AG09309 (cell line): ENCODE results near the gene PRRT1.

ENCODE experiments used
- DNase-seq: peaks from one replicate; pipeline ENCODE4 v3.0.0-alpha.2; 2010; ENCODE audit warnings: low read depth
- H3K4me3 ChIP-seq: 2 replicates; pipeline ENCODE4 v1.5.1; 2011; ENCODE audit warnings: mild to moderate bottlenecking, low read depth, low read length, moderate library complexity; ENCODE audit not compliant: control insufficient read depth
- TF ChIP-seq, protein P1 (sequence below): IDR thresholded peaks from 2 replicates; pipeline ENCODE4 v1.5.1; 2011; ENCODE audit warnings: mild to moderate bottlenecking, low read depth, low read length, inconsistent platforms; ENCODE audit not compliant: insufficient read depth, control insufficient read depth; ENCODE audit errors: missing control alignments

The PRRT1 gene

DNA sequence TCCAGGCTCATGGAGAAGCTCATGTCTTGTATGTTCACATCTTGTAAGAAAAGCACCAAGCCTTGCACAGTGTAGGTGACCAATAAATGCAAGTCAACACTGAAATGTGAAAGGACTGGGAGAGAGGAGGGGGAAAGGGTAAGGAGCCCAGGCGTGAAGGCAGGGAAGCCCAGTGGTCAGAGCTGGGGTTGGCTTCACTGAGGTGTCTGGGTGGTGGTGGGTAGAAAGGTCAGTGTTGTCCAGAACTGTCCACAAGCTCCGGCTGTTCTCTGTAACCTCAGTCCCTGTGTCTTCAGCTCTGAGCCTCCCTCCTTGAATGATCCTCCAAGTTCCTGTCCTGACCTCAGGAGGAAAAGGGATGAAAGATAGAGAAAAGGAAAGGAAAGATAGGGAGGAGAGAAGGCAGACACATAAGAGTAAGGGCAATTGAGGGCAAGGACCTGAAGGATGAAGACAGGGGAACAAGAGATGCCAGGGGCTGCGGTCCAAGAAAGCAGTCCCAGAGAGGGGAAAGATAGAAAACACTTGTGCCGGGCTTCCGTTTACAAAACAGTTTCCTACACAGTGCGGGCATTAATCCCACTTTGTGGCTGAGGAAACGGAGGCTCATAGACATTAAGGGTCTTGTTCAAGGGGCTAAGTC, 40.2 kb downstream of the PRRT1 start:
- TF ChIP-seq, protein P1, sequence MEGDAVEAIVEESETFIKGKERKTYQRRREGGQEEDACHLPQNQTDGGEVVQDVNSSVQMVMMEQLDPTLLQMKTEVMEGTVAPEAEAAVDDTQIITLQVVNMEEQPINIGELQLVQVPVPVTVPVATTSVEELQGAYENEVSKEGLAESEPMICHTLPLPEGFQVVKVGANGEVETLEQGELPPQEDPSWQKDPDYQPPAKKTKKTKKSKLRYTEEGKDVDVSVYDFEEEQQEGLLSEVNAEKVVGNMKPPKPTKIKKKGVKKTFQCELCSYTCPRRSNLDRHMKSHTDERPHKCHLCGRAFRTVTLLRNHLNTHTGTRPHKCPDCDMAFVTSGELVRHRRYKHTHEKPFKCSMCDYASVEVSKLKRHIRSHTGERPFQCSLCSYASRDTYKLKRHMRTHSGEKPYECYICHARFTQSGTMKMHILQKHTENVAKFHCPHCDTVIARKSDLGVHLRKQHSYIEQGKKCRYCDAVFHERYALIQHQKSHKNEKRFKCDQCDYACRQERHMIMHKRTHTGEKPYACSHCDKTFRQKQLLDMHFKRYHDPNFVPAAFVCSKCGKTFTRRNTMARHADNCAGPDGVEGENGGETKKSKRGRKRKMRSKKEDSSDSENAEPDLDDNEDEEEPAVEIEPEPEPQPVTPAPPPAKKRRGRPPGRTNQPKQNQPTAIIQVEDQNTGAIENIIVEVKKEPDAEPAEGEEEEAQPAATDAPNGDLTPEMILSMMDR: no peak
- DNase-seq: no peak

DNA sequence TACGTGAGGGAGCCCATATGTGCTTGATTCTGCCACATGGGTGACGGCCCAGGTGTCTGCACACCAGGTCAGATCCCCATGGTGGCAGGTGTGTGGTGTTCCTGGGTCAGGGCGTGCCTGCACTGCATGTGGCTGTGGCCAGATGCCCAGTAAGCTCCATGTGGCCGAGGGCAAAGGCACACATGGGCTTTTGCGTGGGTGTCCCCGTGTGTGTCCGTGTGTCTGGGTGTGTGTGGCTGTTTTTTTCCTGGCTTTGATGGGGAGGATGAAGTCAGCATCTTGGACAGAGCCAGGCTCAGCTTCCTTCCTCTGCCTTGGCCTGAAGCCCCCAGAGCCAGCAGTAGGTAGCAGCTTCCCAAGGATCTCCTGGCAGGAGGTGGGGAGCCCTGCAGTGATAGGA, 41.1 kb downstream of the PRRT1 start:
- no peak overlapping the region for H3K4me3 ChIP-seq
- TF ChIP-seq, protein P1: no peak
- DNase-seq: no peak

More for the DNA sequence above, 40.2 kb downstream of the PRRT1 start:
- H3K4me3 ChIP-seq: no peak overlapping the region

DNA sequence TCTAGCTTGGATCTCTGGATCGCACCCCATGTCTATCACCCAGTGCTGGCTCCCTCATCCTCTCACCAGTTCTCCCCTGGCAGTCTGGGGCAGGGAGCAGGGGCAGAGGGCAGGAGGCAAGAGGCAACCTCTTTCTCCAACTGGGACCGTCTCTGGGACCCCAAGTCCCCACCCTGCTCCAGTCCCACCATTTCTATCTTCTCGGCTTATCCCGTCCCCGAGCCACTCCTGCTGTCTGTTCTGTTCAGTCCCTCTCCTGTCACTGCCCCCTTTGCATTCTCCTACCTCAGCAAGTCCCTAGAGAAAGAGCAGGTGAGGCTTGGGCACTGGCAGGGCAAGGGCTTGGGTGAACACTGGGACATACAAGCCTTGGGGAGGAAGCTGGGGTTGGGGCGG, 42.0 kb downstream of the PRRT1 start:
- H3K4me3 ChIP-seq: no peak overlapping the region
- TF ChIP-seq, protein P1: no peak
- DNase-seq: no peak

DNA sequence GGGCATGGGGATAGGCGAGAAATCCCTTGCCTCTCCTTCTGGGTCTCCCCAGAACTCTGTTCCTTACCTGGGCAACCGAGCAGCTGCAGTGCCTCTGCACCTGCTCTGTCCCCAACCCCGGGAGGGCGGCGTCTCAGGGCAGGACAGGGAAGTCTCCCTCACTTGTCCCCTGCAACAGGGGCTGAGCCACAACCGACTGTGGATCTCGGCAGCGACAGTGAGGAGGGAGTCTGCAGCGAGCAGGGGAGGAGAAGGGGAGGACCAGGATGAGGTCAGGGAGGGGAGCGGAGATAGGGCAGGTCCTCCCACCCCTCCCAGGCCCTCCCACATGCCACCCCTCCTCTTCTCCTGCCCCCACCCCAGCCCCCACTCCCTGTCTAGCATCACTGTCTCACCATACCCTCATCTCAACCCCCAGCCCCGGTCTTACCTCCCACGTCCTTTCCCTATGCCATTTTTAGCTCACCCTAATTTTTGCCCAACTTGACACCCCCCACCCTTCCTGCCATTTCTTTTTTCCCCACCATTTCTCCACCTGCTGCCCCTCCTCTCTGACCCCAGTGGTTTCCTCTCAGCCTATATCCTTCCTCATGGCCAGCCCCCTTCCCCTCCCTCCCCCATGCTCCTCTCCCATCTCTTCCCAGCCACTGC, 42.5 kb downstream of the PRRT1 start, which contains the start of gene TNXB:
Gene TNXB (minus strand): TSS at position 225 of the 651 bp plus-strand sequence. CDS start 11,140 bp downstream, outside the sequence.
- TF ChIP-seq, protein P1: no peak
- H3K4me3 ChIP-seq: no peak within 1 kb of the TSS
- no peak for DNase-seq

DNA sequence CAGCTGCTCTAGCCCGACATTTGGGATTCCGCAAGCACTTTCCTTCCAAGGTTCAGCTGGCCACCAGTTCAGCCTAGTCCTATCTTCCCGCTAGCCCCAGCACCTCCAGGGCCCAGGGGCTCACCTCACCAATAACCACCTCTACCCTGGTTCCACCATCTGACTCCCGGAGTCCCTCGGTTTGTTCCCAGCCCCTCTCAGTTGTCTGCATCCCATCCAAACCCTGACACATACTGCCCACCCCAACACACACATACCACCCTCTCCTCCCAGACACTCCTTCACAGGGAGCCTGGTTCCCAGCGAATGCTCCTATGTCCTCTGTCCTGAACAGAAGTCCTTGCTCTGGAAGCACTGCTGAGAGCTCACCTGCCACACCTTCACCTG, 43.0 kb downstream of the PRRT1 start:
- no peak overlapping the region for H3K4me3 ChIP-seq
- DNase-seq: no peak
- TF ChIP-seq, protein P1: no peak

DNA sequence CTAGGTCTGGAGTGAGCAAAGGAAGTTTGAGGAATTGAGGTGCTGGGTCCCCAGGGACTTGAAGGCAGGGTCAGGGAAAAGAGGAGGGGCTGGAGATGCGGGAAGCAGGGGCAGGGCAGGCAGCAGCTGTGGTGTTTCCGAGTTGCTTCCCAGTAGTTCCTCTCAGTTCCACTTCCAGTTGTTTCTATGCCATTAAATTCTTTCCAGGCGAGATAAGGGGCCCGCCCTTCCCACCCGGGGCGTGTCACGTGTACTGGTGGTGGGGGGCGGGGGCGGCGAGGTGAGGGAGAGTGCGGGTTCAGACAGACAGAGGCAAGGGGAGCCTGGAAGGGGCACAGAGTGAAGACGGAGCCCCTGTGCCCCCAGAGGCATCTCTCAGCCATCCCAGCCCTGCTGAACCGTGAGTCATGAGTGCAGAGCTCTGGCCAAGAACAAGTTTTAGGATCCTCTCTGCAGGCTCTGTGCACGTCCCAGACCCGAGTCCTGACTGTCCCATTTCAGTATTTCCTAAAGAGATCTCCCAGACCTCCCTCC, 43.6 kb downstream of the PRRT1 start:
- no peak overlapping the region for H3K4me3 ChIP-seq
- TF ChIP-seq, protein P1: no peak
- no peak for DNase-seq
